Putamen (tissue), 1 donor: Measurements from ENCODE around the gene MYCBPAP.

Source experiments
- DNase-seq: peaks from one replicate; pipeline ENCODE4 v3.0.0-alpha.2; 2016; ENCODE audit warnings: low spot score

MYCBPAP gene

DNA sequence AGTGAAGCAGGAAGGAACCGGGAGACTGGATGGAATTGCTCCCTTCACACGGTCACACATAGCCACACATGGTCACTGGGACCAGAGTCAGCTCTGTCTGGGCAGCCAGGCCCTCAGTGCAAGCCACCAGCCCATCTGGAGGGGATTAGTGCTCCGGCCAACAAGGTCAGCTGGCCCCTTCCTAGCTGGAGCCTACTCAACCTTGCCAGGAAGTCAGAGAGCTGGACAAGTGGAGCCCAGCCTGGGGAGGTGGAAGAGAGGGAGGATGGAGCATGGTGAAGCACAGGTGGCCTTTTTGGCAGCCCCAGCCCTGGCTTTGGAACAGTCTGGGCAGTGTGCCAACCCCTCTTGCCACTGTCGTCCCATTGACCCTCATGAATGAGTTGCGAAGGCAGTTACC is 48.6 kb downstream of the MYCBPAP start:
- DNase-seq, result no peak

- DNase-seq, result no peak
These were observed 49.4 kb downstream of the MYCBPAP start for GRCh38 chr17:50557630-50558029.

GRCh38 chr17:50558091-50558490 is 49.9 kb downstream of the MYCBPAP start:
- no peak for DNase-seq

DNA sequence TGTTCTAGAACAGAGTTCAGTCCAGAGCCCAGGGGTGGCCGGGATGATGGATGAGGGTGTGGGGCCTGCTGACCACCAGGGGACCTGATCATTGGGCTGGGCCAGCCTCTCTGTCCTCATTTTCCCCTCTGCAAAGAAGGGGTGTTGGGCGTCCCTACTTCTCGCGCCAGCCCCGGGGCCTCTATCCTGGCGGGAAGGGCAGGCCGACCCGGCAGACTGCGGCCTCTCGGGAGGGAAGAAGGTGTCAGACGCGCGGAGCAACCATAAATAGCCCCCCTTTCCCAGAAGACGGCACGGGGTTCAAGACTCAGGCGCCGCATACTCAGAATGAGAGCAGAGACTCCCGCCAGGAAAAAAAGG is 50.3 kb downstream of the MYCBPAP start:
- no peak for DNase-seq

GRCh38 chr17:50558941-50559614 is 50.8 kb downstream of the MYCBPAP start:
- no peak for DNase-seq

DNA sequence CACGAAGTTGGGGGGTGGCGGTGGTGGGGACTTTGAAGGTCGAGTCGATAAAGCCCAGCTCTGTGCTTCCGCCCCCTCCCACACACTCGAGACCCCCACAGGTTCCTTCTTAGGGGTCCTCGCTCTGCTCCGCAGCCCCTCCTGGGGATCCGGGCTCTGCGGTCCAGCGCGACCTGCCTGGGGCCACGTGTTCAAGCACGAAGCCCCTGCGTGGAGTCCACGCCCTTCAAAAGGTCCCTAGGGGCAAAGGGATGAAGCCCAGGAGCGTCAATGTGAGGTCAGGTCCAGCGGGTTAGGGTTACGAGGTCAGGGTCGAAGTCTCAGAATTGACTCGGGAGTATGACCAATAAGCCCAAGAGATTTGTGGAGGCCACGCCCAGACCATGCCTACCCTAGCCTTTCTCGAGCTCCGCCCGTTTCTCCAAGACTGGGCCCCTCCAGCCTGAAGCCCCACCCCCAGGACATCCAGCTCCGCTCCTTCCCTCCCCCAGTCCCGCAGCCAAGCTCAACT is 51.5 kb downstream of the MYCBPAP start:
- no peak for DNase-seq

DNA sequence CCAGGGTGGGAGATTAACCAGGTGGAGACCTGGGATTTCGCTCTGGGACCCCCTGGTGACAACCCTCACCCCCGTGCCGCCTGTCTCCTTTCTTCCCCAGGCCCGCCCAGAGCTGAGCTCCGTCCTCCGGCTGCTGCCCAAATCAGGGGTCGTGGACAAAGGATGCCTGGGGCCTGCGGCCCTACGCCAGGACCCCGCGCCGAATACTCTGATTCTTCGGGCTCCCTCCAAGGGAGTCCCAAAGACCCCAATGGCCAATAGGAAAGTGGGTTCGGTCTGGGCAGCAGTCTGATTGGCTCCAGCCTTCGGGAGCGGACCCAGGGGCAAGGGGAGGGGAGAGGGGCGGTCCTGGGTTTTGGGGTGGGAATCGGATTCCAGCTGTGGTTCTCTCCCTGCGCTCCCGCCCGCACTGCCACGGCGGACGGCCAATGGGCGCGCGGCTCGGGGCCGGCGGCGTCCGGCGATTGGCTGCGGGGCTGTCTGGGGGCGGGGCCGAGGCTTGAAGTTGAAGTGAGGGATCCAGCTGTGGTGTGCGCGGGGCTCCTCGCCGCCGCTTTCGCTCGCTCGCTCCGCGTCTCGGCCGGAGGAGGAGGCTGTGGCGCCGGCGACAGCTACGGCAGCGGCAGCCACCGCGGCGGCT is 52.1 kb downstream of the MYCBPAP start, which contains the start of gene CACNA1G:
Gene CACNA1G, plus strand, starts transcription at position 531 of the 640 bp plus-strand sequence. CDS start 745 bp downstream, outside the sequence.
- DNase-seq, result peak; percentile 58

- DNase-seq, result no peak
These were observed 52.9 kb downstream of the MYCBPAP start for GRCh38 chr17:50560931-50561745.

DNA sequence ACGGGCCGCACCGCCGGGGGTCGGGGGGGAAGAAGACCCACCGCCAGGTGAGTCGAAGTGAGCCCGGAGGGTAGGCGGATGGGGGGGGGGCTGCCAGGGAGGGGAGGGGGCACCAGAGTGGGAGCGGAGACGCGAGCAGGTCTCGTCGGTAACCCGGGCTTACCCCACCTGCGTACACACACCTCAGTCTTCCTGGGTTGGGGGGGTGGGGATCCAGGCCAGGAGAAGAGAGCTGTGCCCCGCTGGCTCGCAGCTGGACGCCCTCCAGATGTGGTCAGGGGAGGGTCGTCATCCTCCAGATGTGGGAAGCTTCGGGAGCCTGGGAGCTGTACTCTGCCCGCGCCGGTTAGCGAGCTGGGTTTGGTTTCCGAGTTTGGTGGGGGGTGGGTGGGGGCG is 53.5 kb downstream of the MYCBPAP start:
- DNase-seq, result no peak

DNA sequence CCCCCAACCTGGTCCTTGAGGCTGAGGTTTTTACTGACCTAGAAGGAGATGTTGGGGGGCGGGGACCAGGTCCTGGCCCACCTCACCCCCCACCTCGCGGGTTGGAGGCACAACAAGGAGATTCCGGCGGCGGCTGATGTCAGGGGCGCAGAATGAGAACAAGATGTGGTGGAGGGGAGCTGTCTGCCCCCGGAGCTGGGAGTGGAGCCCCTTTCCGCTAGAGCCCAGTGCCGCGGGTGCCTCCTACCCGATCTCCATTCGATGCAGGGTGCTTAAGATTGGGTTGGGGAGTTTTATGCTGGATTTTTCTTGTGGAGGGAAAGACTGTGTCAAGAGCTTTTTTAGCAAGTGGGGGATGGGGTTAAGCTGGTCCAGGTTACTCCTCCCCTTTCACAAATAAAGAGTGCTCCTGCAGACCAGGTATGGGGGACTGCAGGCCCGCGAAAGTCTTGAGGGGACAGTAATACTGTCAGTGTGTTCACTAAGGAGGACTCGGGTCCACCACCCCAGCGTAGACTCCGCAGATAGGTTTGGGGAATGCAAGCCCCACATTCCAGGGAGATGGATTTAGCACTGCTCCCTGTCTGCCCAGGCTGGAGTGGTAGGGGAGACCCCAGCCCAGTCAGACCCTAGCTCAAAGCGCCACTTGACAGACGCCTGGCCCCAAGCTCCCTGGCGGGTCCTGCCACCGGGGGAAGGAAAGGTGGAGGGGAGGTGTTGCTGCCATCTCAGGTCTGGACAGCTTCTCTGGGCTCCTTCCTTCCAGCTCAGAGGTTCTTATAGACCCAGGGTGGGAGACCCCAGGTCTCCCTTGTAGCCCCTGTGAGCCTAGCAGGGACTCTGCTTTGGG is 54.2 kb downstream of the MYCBPAP start:
- DNase-seq, result no peak

DNA sequence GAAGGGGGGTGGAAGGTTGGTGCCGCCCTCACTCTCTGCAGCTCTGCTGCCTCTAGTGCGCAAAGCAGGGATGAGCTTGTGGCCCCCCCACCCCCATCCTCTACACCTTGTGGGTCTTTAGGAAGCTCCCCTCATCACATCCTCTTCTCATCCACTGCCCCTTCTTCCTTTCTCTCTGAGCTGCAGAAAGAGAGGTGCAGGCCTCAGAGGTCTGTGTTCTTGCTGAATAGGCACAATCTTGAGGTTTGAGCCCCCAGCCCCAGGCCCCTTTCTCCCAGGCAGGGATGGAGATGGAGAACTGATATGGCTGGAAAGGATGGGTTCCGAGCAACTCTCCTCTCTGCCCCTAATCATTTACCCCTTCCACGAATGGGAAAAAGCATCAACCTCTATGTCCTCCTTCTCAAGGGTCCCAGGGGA is 54.9 kb downstream of the MYCBPAP start:
- no peak for DNase-seq

- DNase-seq, result no peak
These were observed 56.7 kb downstream of the MYCBPAP start for GRCh38 chr17:50564916-50565315.

- DNase-seq, result peak; percentile 83
These were observed 57.4 kb downstream of the MYCBPAP start for GRCh38 chr17:50565402-50566350.

- DNase-seq, result no peak
These were observed 58.6 kb downstream of the MYCBPAP start for GRCh38 chr17:50566886-50567285.

GRCh38 chr17:50568659-50569058 is 60.4 kb downstream of the MYCBPAP start:
- DNase-seq, result no peak

- no peak for DNase-seq
These were observed 61.4 kb downstream of the MYCBPAP start for GRCh38 chr17:50569592-50569991.

DNA sequence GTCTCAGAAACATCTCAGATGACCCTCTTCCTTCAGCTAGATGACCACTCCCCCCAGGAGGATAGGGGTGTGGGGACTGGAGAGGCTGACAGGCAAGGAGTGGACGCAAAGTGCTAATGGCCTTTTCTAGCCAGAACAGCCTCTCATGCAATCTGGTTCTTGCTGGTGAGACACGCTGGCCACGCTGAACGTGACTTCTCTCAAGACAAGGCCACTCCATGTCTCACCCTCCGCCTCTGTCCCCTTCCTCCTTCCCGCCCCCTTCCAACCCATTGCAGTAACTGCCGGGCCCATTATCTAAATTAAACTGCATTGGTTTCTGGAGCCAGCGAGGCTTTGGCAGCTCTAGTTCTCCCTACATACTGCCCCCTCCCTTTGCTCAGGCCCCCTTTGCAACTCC is 61.8 kb downstream of the MYCBPAP start:
- DNase-seq, result no peak

- no peak for DNase-seq
These were observed 62.3 kb downstream of the MYCBPAP start for GRCh38 chr17:50570528-50570927.

DNA sequence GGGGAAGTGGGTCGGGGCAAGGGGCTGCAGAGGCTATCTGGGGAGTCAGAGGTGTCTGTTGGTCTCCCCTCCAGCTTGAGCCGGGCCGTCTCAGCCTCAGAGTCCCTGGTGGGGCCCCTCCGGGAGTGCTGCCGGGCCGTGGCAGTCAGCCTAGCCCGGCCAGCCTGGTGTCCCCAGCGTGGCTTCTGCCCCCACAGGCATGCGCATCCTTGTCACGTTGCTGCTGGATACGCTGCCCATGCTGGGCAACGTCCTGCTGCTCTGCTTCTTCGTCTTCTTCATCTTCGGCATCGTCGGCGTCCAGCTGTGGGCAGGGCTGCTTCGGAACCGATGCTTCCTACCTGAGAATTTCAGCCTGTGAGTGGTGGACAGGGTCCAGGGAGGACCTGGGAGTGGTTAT is 63.4 kb downstream of the MYCBPAP start:
- no peak for DNase-seq

DNA sequence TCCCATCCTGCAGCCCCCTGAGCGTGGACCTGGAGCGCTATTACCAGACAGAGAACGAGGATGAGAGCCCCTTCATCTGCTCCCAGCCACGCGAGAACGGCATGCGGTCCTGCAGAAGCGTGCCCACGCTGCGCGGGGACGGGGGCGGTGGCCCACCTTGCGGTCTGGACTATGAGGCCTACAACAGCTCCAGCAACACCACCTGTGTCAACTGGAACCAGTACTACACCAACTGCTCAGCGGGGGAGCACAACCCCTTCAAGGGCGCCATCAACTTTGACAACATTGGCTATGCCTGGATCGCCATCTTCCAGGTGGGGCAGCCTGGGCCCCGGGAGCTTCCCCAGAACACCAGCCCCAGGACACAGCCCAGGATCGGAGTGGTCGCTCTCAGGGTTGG is 64.3 kb downstream of the MYCBPAP start:
- no peak for DNase-seq
